B cell (primary cell): Measurements from ENCODE around the gene NATD1. TPM values are rescaled to one million over a fixed set of nuclear protein-coding genes. Genes with fewer than 3 reads are reported as not detected.
A peak's percentile ranks its signal among the peaks of the same experiment; 100 is the strongest.

ENCODE experiments used
- ATAC-seq: fragments of 200-7000 bp; cut with Tn5 transposase; one replicate; pipeline ENCODE4 v1.10.0; 2021; ENCODE audit warnings: low read depth, mild to moderate bottlenecking, moderate number of reproducible peaks, moderate library complexity
- CTCF ChIA-PET: fragments of 350-600 bp; sonication (Branson Sonifier 250); formaldehyde crosslinking; loops from one replicate; lab custom pipeline; 2021; ENCODE audit warnings: antibody characterized with exemption, inconsistent platforms; lab: Charles Lee
- POLR2A ChIA-PET: fragments of 350-600 bp; sonication (Branson Sonifier 250); formaldehyde crosslinking; loops from one replicate; lab custom pipeline; 2021; ENCODE audit warnings: antibody characterized with exemption; lab: Charles Lee
- DNase-seq: peaks from one replicate; pipeline ENCODE4 v3.0.0; 2013
- H2AFZ ChIP-seq: 2 replicates; pipeline ENCODE4 v1.6.1; 2012; ENCODE audit warnings: mild to moderate bottlenecking, low read depth, low read length; ENCODE audit not compliant: insufficient read depth, poor library complexity, severe bottlenecking
- H3K27ac ChIP-seq, 2 donors: 1 replicate in 1 of 2; 2 replicates in 1 of 2; pipeline ENCODE4 v1.5.1; 2012 to 2013; ENCODE audit warnings: low read length in 2 of 2, mild to moderate bottlenecking in 2 of 2, moderate library complexity in 1 of 2
- H3K27me3 ChIP-seq, 4 experiments: fragments of 200-600 bp in 1 of 4; sonication (generic) in 1 of 4; replicated peaks in 1 of 4; 1 replicate in 2 of 4; 2 replicates in 2 of 4; pipeline versions ENCODE4 v1.6.1 to v1.7.0; 2013 to 2016; ENCODE audit warnings: low read length in 3 of 4, mild to moderate bottlenecking in 2 of 4, mixed read lengths in 1 of 4, moderate library complexity in 1 of 4; ENCODE audit not compliant: insufficient read depth in 4 of 4, control insufficient read depth in 3 of 4; ENCODE audit errors: control extremely low read depth in 1 of 4
- H3K36me3 ChIP-seq, 2 experiments: replicated peaks in 1 of 2; 1 replicate in 1 of 2; 2 replicates in 1 of 2; pipeline versions ENCODE4 v1.6.1 to v1.7.1; 2013; ENCODE audit warnings: low read length in 1 of 2; ENCODE audit not compliant: insufficient read depth in 2 of 2, control insufficient read depth in 1 of 2; ENCODE audit errors: control extremely low read depth in 1 of 2, extremely low read depth in 1 of 2
- H3K4me1 ChIP-seq, 2 donors: fragments of 200-600 bp in 1 of 2; sonication (generic) in 1 of 2; 1 replicate in 1 of 2; 2 replicates in 1 of 2; pipeline versions ENCODE4 v1.5.1 to v1.6.1; 2013 to 2017; ENCODE audit warnings: low read length in 2 of 2; ENCODE audit not compliant: control insufficient read depth in 2 of 2, insufficient read depth in 2 of 2
- H3K4me2 ChIP-seq: replicated peaks from 2 replicates; pipeline ENCODE3; 2012; ENCODE audit warnings: mild to moderate bottlenecking, low read depth, low read length; ENCODE audit not compliant: poor library complexity, severe bottlenecking
- H3K4me3 ChIP-seq, 5 experiments: fragments of 200-600 bp in 1 of 5; sonication (generic) in 1 of 5; 1 replicate in 3 of 5; 2 replicates in 2 of 5; pipeline versions ENCODE4 v1.5.1 to v1.7.0; 2011 to 2016; ENCODE audit warnings: low read length in 4 of 5, mild to moderate bottlenecking in 4 of 5, low read depth in 2 of 5, control low read depth in 1 of 5, moderate library complexity in 1 of 5; ENCODE audit not compliant: insufficient read depth in 1 of 5; ENCODE audit errors: control extremely low read depth in 1 of 5, extremely low read depth in 1 of 5
- H3K79me2 ChIP-seq: fragments of 200-600 bp; sonication (generic); one replicate; pipeline ENCODE4 v1.6.0; 2016; ENCODE audit warnings: low read length; ENCODE audit not compliant: control insufficient read depth, insufficient read depth
- H3K9ac ChIP-seq: fragments of 200-600 bp; sonication (generic); 2 replicates; pipeline ENCODE4 v1.6.1; 2017; ENCODE audit warnings: mild to moderate bottlenecking, low read length, moderate library complexity
- H3K9me3 ChIP-seq, 3 donors: one replicate each; pipeline versions ENCODE4 v1.6.1 to v1.7.1; 2013; ENCODE audit warnings: low read length in 2 of 3; ENCODE audit not compliant: control insufficient read depth in 2 of 3, insufficient read depth in 1 of 3; ENCODE audit errors: control extremely low read depth in 1 of 3
- H4K20me1 ChIP-seq: 2 replicates; pipeline ENCODE4 v1.6.0; 2012; ENCODE audit warnings: mild to moderate bottlenecking, low read length; ENCODE audit not compliant: insufficient read depth, control insufficient read depth, poor library complexity, severe bottlenecking
- H3K27ac Mint-ChIP-seq: one replicate; pipeline ENCODE4 v1.8.0; 2021; ENCODE audit warnings: mixed read lengths
- H3K27me3 Mint-ChIP-seq: one replicate; pipeline ENCODE4 v1.8.0; 2021; ENCODE audit warnings: mixed read lengths
- H3K4me1 Mint-ChIP-seq: one replicate; pipeline ENCODE4 v1.8.0; 2021; ENCODE audit warnings: mixed read lengths
- H3K4me3 Mint-ChIP-seq: one replicate; pipeline ENCODE4 v1.8.0; 2021; ENCODE audit warnings: mixed read lengths
- H3K9me3 Mint-ChIP-seq: one replicate; pipeline ENCODE4 v1.8.0; 2022; ENCODE audit warnings: mixed read lengths; ENCODE audit not compliant: insufficient read depth
- EZH2 ChIP-seq: IDR thresholded peaks from 2 replicates; pipeline ENCODE4 v1.6.1; 2012; ENCODE audit warnings: borderline replicate concordance, low read depth, mild to moderate bottlenecking, moderate library complexity, low read length; ENCODE audit not compliant: insufficient read depth, poor library complexity, severe bottlenecking
- WGBS: methylation state at CpG from one replicate; pipeline ENCODE4 v1.1.5; 2013; ENCODE audit warnings: missing lambda C conversion rate; ENCODE audit not compliant: insufficient coverage; 5-methylcytosine and 5-hydroxymethylcytosine counted together
- intact Hi-C: fragments of 100-400 bp; cut with micrococcal nuclease; formaldehyde crosslinking; loops from one replicate; pipeline ENCODE4 v1.10.0; 2022
- polyA plus RNA-seq: library from polyadenylated mRNA; depleted of rRNA; stranded (reverse); fragments of >200 nt; gene quantifications from 2 replicates; pipeline ENCODE4 v1.2.3, GENCODE V29; 2012
- total RNA-seq, 2 donors: library from RNA; stranded (reverse); fragments of 120-200 nt in 1 of 2; gene quantifications; 1 replicate in 1 of 2; 2 replicates in 1 of 2; pipeline versions ENCODE4 v1.2.3 to v1.2.4, GENCODE V29; 2013 to 2022
- TF ChIP-seq, protein P1 (sequence below): fragments of 200-600 bp; IDR thresholded peaks from one replicate; pipeline ENCODE4 v1.8.0; 2022; ENCODE audit warnings: antibody characterized with exemption, mild to moderate bottlenecking

Gene NATD1
- total and polyA plus RNA-seq, 2 donors (not counting 1 experiment from before 2014, with no cell fraction given) = 2.0 to 6.7 TPM

GRCh38 chr17:21214015-21214776 lies 39.0 kb downstream of the NATD1 start, which contains the start of gene TMEM11:
TMEM11 (minus strand) TSS chr17:21214161; CDS start chr17:21214152, 9 bp downstream.
- DNase-seq = peak; percentile 96
- Histone ChIP-seq H4K20me1 (peaks cover 48% of the 10 kb centered on the region), H3K27me3 (no peaks in the 10 kb centered on the region), H3K4me1 (peaks cover 31 to 37% of the 10 kb centered on the region in 2 donors), H3K9me3 (no peaks in the 10 kb centered on the region), H3K27ac (peak within 1 kb of the TSS; percentile 85 to 91), H3K36me3 (peaks cover 0 to 18% of the 10 kb centered on the region in 2 experiments), H3K9ac (peak within 1 kb of the TSS; percentile 97), H3K79me2 (peaks cover 82% of the 10 kb centered on the region), H3K4me3 (peak within 1 kb of the TSS; percentile 68 to 99 (median 89)), H3K4me2 (peak within 1 kb of the TSS; percentile 94), H2AFZ (peak within 1 kb of the TSS; percentile 99)
- CTCF ChIA-PET = interaction anchor here (0.6 to 1.7 kb wide), 6 partner anchors 62 to 1354 kb away, joined by 3 to 6 read pairs (median 4); no protein-coding TSS in a partner anchor
- H3K27ac Mint-ChIP-seq = peak within 1 kb of the TSS; percentile 92
- peaks cover 49% of the 10 kb centered on the region for H3K4me1 Mint-ChIP-seq
- H3K9me3 Mint-ChIP-seq = no peaks in the 10 kb centered on the region
- under 1% methylated on average over 76 of the region's 76 CpGs for WGBS
- ATAC-seq = peak; percentile 91
- peak within 1 kb of the TSS; percentile 93 for H3K4me3 Mint-ChIP-seq
- intact Hi-C loops = loop anchor here (1.0 to 2.0 kb wide), 9 partner anchors 39 to 1059 kb away; partner anchors contain the start of genes DHRS7B, NATD1 and USP22
- POLR2A ChIA-PET = interaction anchor here (0.7 to 1.6 kb wide), 3 partner anchors 39 to 171 kb away, joined by 3 to 5 read pairs (median 4); partner anchors contain the start of gene NATD1
- no peaks in the 10 kb centered on the region for H3K27me3 Mint-ChIP-seq
- TF ChIP-seq, protein P1, sequence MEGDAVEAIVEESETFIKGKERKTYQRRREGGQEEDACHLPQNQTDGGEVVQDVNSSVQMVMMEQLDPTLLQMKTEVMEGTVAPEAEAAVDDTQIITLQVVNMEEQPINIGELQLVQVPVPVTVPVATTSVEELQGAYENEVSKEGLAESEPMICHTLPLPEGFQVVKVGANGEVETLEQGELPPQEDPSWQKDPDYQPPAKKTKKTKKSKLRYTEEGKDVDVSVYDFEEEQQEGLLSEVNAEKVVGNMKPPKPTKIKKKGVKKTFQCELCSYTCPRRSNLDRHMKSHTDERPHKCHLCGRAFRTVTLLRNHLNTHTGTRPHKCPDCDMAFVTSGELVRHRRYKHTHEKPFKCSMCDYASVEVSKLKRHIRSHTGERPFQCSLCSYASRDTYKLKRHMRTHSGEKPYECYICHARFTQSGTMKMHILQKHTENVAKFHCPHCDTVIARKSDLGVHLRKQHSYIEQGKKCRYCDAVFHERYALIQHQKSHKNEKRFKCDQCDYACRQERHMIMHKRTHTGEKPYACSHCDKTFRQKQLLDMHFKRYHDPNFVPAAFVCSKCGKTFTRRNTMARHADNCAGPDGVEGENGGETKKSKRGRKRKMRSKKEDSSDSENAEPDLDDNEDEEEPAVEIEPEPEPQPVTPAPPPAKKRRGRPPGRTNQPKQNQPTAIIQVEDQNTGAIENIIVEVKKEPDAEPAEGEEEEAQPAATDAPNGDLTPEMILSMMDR = no peak
- TF ChIP-seq EZH2 = no peak
